ENCODE measurements around the gene C1orf87. TPM values are rescaled to one million over a fixed set of nuclear protein-coding genes. Genes with fewer than 3 reads are reported as not detected.

C1orf87 gene
- total RNA-seq, 1 experiment from 2014 or later = 0.33 TPM

- Mint-ChIP-seq H3K4me1 (no peaks in the 10 kb centered on the region), H3K27me3 (ENCODE audit: low read depth) (no peaks in the 10 kb centered on the region; the same call in 1 of the 2 replicates), H3K27ac (no peak overlapping the region), H3K4me3 (no peak overlapping the region), H3K9me3 (peaks cover 8 to 19% of the 10 kb centered on the region in 2 experiments; a peak in 3 of 5 replicates), H3K36me3 (ENCODE audit: insufficient read depth in 1 of 3, low read depth in 3 of 3) (peaks cover 0 to 15% (median 0%) of the 10 kb centered on the region in 3 experiments; a peak in 3 of 7 replicates)
- H4K20me1 ChIP-seq (ENCODE audit: control insufficient read depth, insufficient read depth, insufficient read length) = no peaks in the 10 kb centered on the region
- H2BK12ac ChIP-seq (ENCODE audit: insufficient read length, low read depth, low read length) = no peak overlapping the region
- H3K79me1 ChIP-seq (ENCODE audit: insufficient read depth, low read depth, low read length, poor library complexity, severe bottlenecking) = no peaks in the 10 kb centered on the region
- H2AK5ac ChIP-seq (ENCODE audit: insufficient read length, low read length) = no peak overlapping the region
- no peaks in the 10 kb centered on the region for H3K79me2 ChIP-seq (ENCODE audit: insufficient read depth, low read length)
- no peak overlapping the region for H4K8ac ChIP-seq (replicated peaks; ENCODE audit: insufficient read length, low read depth, low read length)
- H3K23me2 ChIP-seq (ENCODE audit: insufficient read length, low read depth, low read length, poor library complexity, severe bottlenecking) = no peaks in the 10 kb centered on the region
- no peak overlapping the region for H3K4me2 ChIP-seq (ENCODE audit: insufficient read depth, insufficient read length, low read length)
- no peak overlapping the region for H2BK15ac ChIP-seq (ENCODE audit: low read depth, low read length)
- H4K5ac ChIP-seq (ENCODE audit: insufficient read length, low read depth, low read length) = no peak overlapping the region
- no peak overlapping the region for H2BK5ac ChIP-seq (ENCODE audit: insufficient read length, low read length)
- H3T11ph ChIP-seq (ENCODE audit: low read length) = no peak overlapping the region
- H3K18ac ChIP-seq (ENCODE audit: insufficient read length, low read depth, low read length) = no peak overlapping the region
- H3K9me3 ChIP-seq (ENCODE audit: control insufficient read depth, low read depth, low read length) = no peaks in the 10 kb centered on the region
- no peak overlapping the region for H3K4ac ChIP-seq (ENCODE audit: low read depth, low read length)
- no CpG with 5 or more reads among the region's 1 CpG for WGBS (ENCODE audit: extremely low coverage, insufficient read length, low lambda C conversion rate)
- H3K27ac ChIP-seq (ENCODE audit: insufficient read length, low read depth, low read length) = no peak overlapping the region
- H3K23ac ChIP-seq (ENCODE audit: insufficient read length, low read depth, low read length) = no peak overlapping the region
- DNase-seq = no peak
- H2AFZ ChIP-seq (ENCODE audit: low read length) = no peak overlapping the region
- no peak overlapping the region for H3K56ac ChIP-seq (ENCODE audit: insufficient read length, low read depth, low read length)
- no peak overlapping the region for H2BK20ac ChIP-seq (ENCODE audit: low read depth, low read length, poor library complexity, severe bottlenecking)
- no peak overlapping the region for H3K14ac ChIP-seq (ENCODE audit: insufficient read depth, low read length)
- TF ChIP-seq CTCF (conservative IDR thresholded peaks at IDR 0.05) = no peak
- H2BK120ac ChIP-seq (ENCODE audit: low read depth, low read length, poor library complexity, severe bottlenecking) = no peak overlapping the region
- no peaks in the 10 kb centered on the region for H3K4me1 ChIP-seq (ENCODE audit: insufficient read depth, low read length)
- no peak overlapping the region for H3K9ac ChIP-seq (ENCODE audit: extremely low read depth, insufficient read length, low read length)
- H4K91ac ChIP-seq (ENCODE audit: insufficient read length, low read depth, low read length) = no peak overlapping the region
- no peaks in the 10 kb centered on the region for H3K27me3 ChIP-seq (ENCODE audit: insufficient read depth, low read length)
These were observed 22.4 kb downstream of the C1orf87 start for GRCh38 chr1:60051191-60051590.
